SJSA1 (cell line): Measurements from ENCODE around the gene HCST. TPM values are rescaled to one million over a fixed set of nuclear protein-coding genes. Genes with fewer than 3 reads are reported as not detected.
"Not testable (repeated sequence)": the region's sequence is repeated elsewhere in the genome, so short reads cannot be mapped to it uniquely, and the experiment has no call there.

ENCODE experiments used
- DNase-seq, 2 experiments: peaks; one replicate each; pipeline ENCODE4 v3.0.0-alpha.2; 2015 to 2020; ENCODE audit warnings: low spot score in 2 of 2, low read depth in 1 of 2
- H3K27ac ChIP-seq: fragments of 250-450 bp; sonication (Bioruptor Pico); 2 replicates; pipeline ENCODE4 v1.5.1; 2020; ENCODE audit warnings: mild to moderate bottlenecking, moderate library complexity
- H3K27me3 ChIP-seq: fragments of 250-450 bp; sonication (Bioruptor Pico); replicated peaks from 2 replicates; pipeline ENCODE4 v1.5.1; 2020; ENCODE audit warnings: mild to moderate bottlenecking, moderate library complexity
- H3K36me3 ChIP-seq: fragments of 250-450 bp; sonication (Bioruptor Pico); 2 replicates; pipeline ENCODE4 v1.5.1; 2020; ENCODE audit warnings: mild to moderate bottlenecking
- H3K4me1 ChIP-seq: fragments of 250-450 bp; sonication (Bioruptor Pico); replicated peaks from 2 replicates; pipeline ENCODE4 v1.6.1; 2021; ENCODE audit warnings: mild to moderate bottlenecking
- H3K4me3 ChIP-seq: fragments of 250-450 bp; sonication (Bioruptor Pico); 2 replicates; pipeline ENCODE4 v1.5.1; 2020; ENCODE audit warnings: mild to moderate bottlenecking
- H3K9me3 ChIP-seq: fragments of 250-450 bp; sonication (Bioruptor Pico); replicated peaks from 2 replicates; pipeline ENCODE4 v1.5.1; 2020; ENCODE audit warnings: mild to moderate bottlenecking
- total RNA-seq: library from RNA; depleted of rRNA; stranded (reverse); fragments of >200 nt; shearing (Covaris generic); gene quantifications from 2 replicates; pipeline ENCODE4 v1.2.3, GENCODE V29; 2014

Gene HCST
- total RNA-seq, 1 experiment from 2014 or later, result not detected

GRCh38 chr19:35903550-35904179 is 1.3 kb downstream of the HCST start:
- no peaks in the 10 kb centered on the region for H3K36me3 ChIP-seq
- peaks cover 22% of the 10 kb centered on the region for H3K4me1 ChIP-seq
- no peaks in the 10 kb centered on the region for H3K9me3 ChIP-seq
- peak; percentile 28 to 69 for DNase-seq
- no peak overlapping the region for H3K27ac ChIP-seq
- no peak overlapping the region for H3K4me3 ChIP-seq
- H3K27me3 ChIP-seq, result no peaks in the 10 kb centered on the region

- Histone ChIP-seq H3K9me3 (no peaks in the 10 kb centered on the region), H3K4me3 (no peak overlapping the region), H3K4me1 (peaks cover 20% of the 10 kb centered on the region), H3K27ac (no peak overlapping the region), H3K27me3 (no peaks in the 10 kb centered on the region), H3K36me3 (no peaks in the 10 kb centered on the region)
- DNase-seq, result no peak
Measured at GRCh38 chr19:35904311-35905068, 2.2 kb downstream of the HCST start.

DNA sequence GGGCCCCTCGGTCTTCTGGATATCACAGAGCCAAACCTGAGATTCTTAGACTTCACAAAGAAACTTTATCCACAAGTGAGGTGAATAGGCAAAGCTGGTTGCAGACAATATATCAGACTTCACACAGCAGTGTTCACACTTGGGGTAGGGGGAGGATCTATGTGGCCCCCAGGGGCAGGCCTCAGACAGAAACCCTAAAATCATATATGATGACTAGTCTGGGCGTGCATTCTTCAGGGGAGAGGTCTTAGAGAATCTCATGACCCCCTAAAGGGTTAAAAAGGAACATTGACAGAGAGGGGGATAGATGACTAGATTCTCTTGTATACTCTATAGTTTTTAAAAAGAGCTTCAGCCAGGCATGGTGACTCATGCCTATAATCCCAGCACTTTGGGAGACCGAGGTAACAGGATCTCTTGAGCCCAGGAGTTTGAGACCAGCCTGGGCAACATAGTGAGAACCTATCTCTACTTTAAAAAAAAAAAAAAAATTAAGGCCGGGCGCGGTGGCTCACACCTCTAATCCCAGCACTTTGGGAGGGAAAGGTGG is 2.9 kb downstream of the HCST start:
- Histone ChIP-seq H3K9me3 (no peaks in the 10 kb centered on the region), H3K27me3 (no peaks in the 10 kb centered on the region), H3K4me1 (peaks cover 20% of the 10 kb centered on the region), H3K4me3 (no peak overlapping the region), H3K27ac (no peak overlapping the region), H3K36me3 (no peaks in the 10 kb centered on the region)
- DNase-seq, result no peak

- H3K4me3 ChIP-seq, result no peak overlapping the region
- no peak for DNase-seq
- H3K27me3 ChIP-seq, result no peaks in the 10 kb centered on the region
Measured at GRCh38 chr19:35907377-35907745, 5.0 kb downstream of the HCST start.

DNA sequence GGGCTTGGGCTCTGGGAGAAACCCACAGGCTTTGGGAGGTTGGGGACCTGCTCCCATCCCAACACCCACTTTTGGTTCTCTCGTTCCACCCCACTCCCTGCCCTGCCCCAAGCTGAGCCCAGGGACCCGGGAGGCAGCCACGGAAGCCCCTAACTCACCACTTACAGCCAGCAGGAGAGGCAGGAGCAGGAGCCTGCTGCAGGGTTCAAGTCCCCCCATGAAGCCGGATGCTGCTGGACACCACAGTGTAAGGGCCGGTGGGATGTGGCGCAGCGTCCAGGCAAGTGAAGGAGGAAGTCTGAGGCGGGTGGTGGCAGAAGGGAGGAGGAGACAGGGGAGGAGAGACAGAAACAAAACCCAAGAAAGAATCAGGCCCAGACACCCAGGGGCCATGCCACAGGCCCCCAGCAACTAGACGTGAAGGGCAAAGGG is 5.7 kb downstream of the HCST start, which contains the start of gene TYROBP:
TYROBP (minus strand) TSS at position 286 of the 432 bp plus-strand sequence; CDS start at position 219, 67 bp downstream.
- no peaks in the 10 kb centered on the region for H3K9me3 ChIP-seq
- no peak within 1 kb of the TSS for H3K4me3 ChIP-seq
- no peaks in the 10 kb centered on the region for H3K36me3 ChIP-seq
- DNase-seq, result no peak
- H3K27me3 ChIP-seq, result no peaks in the 10 kb centered on the region
- H3K4me1 ChIP-seq, result peaks cover 6% of the 10 kb centered on the region; the same call in 1 of the 2 replicates
- no peak within 1 kb of the TSS for H3K27ac ChIP-seq

More at GRCh38 chr19:35907377-35907745, 5.0 kb downstream of the HCST start:
- Histone ChIP-seq H3K36me3 (no peaks in the 10 kb centered on the region), H3K9me3 (no peaks in the 10 kb centered on the region), H3K4me1 (peaks cover 6% of the 10 kb centered on the region; the same call in 1 of the 2 replicates), H3K27ac (no peak overlapping the region)

- H3K27ac ChIP-seq, result no peak overlapping the region
- no peak overlapping the region for H3K4me3 ChIP-seq
- H3K36me3 ChIP-seq, result no peaks in the 10 kb centered on the region
- no peak for DNase-seq
- H3K4me1 ChIP-seq, result no peaks in the 10 kb centered on the region
- H3K27me3 ChIP-seq, result peaks cover 3% of the 10 kb centered on the region; the same call in 1 of the 2 replicates
- H3K9me3 ChIP-seq, result no peaks in the 10 kb centered on the region
Measured at GRCh38 chr19:35908973-35909683, 6.8 kb downstream of the HCST start.

DNA sequence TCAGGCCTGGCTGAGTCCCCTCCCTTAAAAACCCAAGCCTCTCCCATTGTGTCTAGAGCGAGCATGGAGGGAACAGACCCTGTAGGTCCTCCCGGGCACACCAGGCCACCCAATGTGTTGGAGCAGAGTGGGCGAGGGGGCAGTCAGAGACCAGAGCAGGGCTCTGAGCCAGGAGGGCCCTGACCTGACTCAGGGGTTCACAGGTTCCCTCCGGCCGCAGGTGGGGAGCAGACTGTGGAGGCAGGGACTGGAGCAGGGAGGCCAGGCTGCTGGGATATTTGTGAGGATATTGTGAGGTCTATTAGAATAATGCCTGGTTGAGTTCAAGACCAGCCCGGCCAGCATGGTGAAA is 7.3 kb downstream of the HCST start:
- no peaks in the 10 kb centered on the region for H3K4me1 ChIP-seq
- no peak overlapping the region for H3K4me3 ChIP-seq
- no peak for DNase-seq
- no peak overlapping the region for H3K27ac ChIP-seq
- H3K36me3 ChIP-seq, result no peaks in the 10 kb centered on the region
- H3K9me3 ChIP-seq, result no peaks in the 10 kb centered on the region
- H3K27me3 ChIP-seq, result peaks cover 3% of the 10 kb centered on the region; the same call in 1 of the 2 replicates

DNA sequence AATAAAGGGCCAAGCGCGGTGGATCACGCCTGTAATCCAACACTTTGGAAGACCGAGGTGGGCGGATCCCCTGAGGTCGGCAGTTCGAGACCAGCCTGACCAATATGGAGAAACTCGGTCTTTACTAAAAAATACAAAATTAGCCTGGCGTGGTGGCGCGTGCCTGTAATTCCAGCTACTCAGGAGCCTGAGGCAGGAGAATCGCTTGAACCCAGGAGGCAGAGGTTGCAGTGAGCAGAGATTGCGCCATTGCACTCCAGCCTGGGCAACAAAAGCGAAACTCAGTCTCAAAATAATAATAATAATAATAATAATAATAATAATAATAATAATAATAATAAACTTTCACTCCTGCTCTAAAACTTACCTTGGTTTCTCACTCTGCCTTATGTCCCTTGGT is 8.0 kb downstream of the HCST start:
- not testable (repeated sequence) for H3K9me3 ChIP-seq, DNase-seq, H3K27ac ChIP-seq, H3K27me3 ChIP-seq, H3K4me1 ChIP-seq, H3K4me3 ChIP-seq, H3K36me3 ChIP-seq

DNA sequence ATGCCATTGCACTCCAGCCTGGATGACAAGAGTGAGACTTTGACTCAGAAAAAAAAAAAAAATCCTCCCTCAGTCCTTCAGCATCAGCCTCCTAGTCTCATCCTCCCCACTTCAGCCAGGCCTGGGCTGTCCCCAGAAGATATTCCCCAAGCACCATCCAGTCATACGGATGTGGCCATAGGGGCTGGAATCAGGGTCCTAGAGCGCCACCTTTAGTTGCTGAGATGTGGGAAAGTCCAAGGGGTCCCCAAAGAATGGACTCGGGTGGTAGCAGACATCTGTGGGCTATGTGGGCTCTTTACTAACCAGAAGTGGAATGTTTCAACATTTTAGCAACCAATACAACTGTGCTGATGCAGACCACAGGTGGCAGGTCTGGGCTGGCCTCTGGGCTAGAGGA is 8.8 kb downstream of the HCST start:
- H3K4me3 ChIP-seq, result no peak overlapping the region
- no peaks in the 10 kb centered on the region for H3K9me3 ChIP-seq
- no peak overlapping the region for H3K27ac ChIP-seq
- H3K4me1 ChIP-seq, result no peaks in the 10 kb centered on the region
- peaks cover 3% of the 10 kb centered on the region; the same call in 1 of the 2 replicates for H3K27me3 ChIP-seq
- no peak for DNase-seq
- H3K36me3 ChIP-seq, result no peaks in the 10 kb centered on the region

- Histone ChIP-seq H3K4me3 (no peak overlapping the region), H3K36me3 (no peaks in the 10 kb centered on the region), H3K9me3 (no peaks in the 10 kb centered on the region), H3K4me1 (no peaks in the 10 kb centered on the region), H3K27ac (no peak overlapping the region), H3K27me3 (peaks cover 3% of the 10 kb centered on the region; the same call in 1 of the 2 replicates)
- no peak for DNase-seq
Measured at GRCh38 chr19:35911790-35912189, 9.5 kb downstream of the HCST start.

DNA sequence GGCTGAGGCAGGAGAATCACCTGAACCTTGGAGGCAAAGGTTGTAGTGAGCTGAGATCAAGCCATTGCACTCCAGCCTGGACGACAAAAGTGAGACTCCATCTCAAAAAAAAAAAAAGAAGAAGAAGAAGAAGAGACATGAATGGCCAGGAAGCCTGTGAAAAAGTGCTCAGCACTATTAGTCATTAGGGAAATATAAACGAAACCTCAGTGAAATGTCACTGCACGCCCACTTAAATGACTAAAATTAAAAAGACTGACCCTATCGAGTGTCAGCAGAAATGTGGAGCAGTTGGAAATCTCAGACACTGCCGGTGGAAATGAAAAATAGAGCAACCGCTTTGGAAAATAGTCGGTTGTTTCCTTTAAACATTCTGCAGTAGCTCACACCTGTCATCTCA is 11.3 kb downstream of the HCST start:
- Histone ChIP-seq H3K36me3 (no peaks in the 10 kb centered on the region), H3K4me1 (no peaks in the 10 kb centered on the region), H3K27ac (no peak overlapping the region), H3K9me3 (no peaks in the 10 kb centered on the region), H3K27me3 (peaks cover 5% of the 10 kb centered on the region), H3K4me3 (no peak overlapping the region)
- DNase-seq, result no peak

DNA sequence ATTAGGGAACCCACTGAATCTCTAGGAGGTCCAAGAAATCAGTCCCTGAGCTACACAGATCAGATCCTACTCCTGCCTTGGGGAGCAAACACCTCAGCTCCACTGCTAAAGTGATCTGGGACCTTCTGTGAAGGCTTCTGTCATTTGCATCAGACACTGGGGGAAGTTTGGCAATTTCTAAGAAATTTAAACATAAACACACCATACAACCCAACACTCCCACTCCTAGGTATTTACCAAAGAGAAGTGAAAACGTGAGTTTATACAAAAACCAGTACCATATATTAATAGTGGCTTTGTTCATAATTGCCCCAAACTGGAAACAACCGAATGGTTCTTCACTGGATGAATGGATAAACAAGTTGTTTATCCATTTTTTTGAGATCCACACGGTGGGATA is 13.1 kb downstream of the HCST start:
- DNase-seq, result no peak
- H3K27ac ChIP-seq, result no peak overlapping the region

GRCh38 chr19:35919306-35919705 is 17.0 kb downstream of the HCST start:
- Histone ChIP-seq H3K36me3 (no peaks in the 10 kb centered on the region), H3K9me3 (no peaks in the 10 kb centered on the region), H3K27me3 (peaks cover 14% of the 10 kb centered on the region), H3K4me1 (no peaks in the 10 kb centered on the region), H3K4me3 (no peak overlapping the region), H3K27ac (no peak overlapping the region)
- DNase-seq, result no peak

More for the DNA sequence above, 13.1 kb downstream of the HCST start:
- Histone ChIP-seq H3K9me3 (no peaks in the 10 kb centered on the region), H3K4me1 (no peaks in the 10 kb centered on the region), H3K36me3 (no peaks in the 10 kb centered on the region), H3K4me3 (no peak overlapping the region), H3K27me3 (peaks cover 7% of the 10 kb centered on the region)

GRCh38 chr19:35921012-35921411 is 18.7 kb downstream of the HCST start:
- no peak for DNase-seq
- H3K27ac ChIP-seq, result no peak overlapping the region
- peaks cover 14% of the 10 kb centered on the region for H3K27me3 ChIP-seq

More at GRCh38 chr19:35921012-35921411, 18.7 kb downstream of the HCST start:
- no peaks in the 10 kb centered on the region for H3K4me1 ChIP-seq
- H3K36me3 ChIP-seq, result no peaks in the 10 kb centered on the region
- H3K9me3 ChIP-seq, result no peaks in the 10 kb centered on the region
- no peak overlapping the region for H3K4me3 ChIP-seq
